Measurements from ENCODE around the gene ZNF512.

DNA sequence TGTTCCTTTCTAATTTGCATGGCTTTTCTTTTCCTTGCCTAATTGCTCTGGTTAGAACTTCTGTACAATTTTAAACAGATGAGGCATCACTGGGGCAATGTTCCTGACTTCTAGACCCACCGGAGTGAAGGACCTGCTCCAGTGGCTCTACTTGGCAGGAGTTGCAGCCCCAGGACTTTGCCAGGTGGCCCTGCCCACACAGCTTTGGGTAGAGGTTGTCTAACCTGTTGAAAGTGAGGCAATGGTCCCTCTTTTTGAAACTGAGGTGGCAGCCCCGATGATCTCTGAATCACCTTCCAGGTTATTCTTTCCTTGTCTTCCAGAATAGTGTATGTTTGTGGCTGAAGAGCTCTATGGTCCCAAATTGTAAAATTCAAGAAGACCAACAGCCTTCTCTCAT is 29.9 kb upstream of the ZNF512 start:
- TF ChIP-seq POLR2A (IDR thresholded peaks at IDR 0.05) = no peak
- TF ChIP-seq, protein P1, sequence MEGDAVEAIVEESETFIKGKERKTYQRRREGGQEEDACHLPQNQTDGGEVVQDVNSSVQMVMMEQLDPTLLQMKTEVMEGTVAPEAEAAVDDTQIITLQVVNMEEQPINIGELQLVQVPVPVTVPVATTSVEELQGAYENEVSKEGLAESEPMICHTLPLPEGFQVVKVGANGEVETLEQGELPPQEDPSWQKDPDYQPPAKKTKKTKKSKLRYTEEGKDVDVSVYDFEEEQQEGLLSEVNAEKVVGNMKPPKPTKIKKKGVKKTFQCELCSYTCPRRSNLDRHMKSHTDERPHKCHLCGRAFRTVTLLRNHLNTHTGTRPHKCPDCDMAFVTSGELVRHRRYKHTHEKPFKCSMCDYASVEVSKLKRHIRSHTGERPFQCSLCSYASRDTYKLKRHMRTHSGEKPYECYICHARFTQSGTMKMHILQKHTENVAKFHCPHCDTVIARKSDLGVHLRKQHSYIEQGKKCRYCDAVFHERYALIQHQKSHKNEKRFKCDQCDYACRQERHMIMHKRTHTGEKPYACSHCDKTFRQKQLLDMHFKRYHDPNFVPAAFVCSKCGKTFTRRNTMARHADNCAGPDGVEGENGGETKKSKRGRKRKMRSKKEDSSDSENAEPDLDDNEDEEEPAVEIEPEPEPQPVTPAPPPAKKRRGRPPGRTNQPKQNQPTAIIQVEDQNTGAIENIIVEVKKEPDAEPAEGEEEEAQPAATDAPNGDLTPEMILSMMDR (IDR thresholded peaks at IDR 0.05) = no peak

Measured in uterus (tissue), 2 donors.